Hepatocyte (in vitro differentiated cells): ENCODE data around the gene MX2. TPM values are rescaled to one million over a fixed set of nuclear protein-coding genes. Genes with fewer than 3 reads are reported as not detected.
"Not testable (repeated sequence)": the region's sequence is repeated elsewhere in the genome, so short reads cannot be mapped to it uniquely, and the experiment has no call there.

Experiments
- DNase-seq: peaks from one replicate; pipeline ENCODE4 v3.0.0-alpha.2; 2016; ENCODE audit warnings: low spot score
- H2AFZ ChIP-seq: fragments of 200-600 bp; sonication (generic); 2 replicates; pipeline ENCODE4 v1.6.0; 2016; ENCODE audit warnings: antibody characterized with exemption, mild to moderate bottlenecking
- H3K27ac ChIP-seq: fragments of 200-600 bp; sonication (generic); 2 replicates; pipeline ENCODE4 v1.5.1; 2016; ENCODE audit warnings: mild to moderate bottlenecking
- H3K27me3 ChIP-seq: fragments of 200-600 bp; sonication (generic); 2 replicates; pipeline ENCODE4 v1.6.1; 2016
- H3K36me3 ChIP-seq: fragments of 200-600 bp; sonication (generic); replicated peaks from 2 replicates; pipeline ENCODE4 v1.5.1; 2016; ENCODE audit warnings: low read depth; ENCODE audit not compliant: insufficient read depth
- H3K4me1 ChIP-seq: fragments of 200-600 bp; sonication (generic); 2 replicates; pipeline ENCODE4 v1.5.1; 2016; ENCODE audit warnings: mild to moderate bottlenecking, moderate library complexity; ENCODE audit not compliant: insufficient read depth
- H3K4me2 ChIP-seq: fragments of 200-600 bp; sonication (generic); 2 replicates; pipeline ENCODE4 v1.6.0; 2016
- H3K4me3 ChIP-seq: fragments of 200-600 bp; sonication (generic); 2 replicates; pipeline ENCODE4 v1.5.1; 2016; ENCODE audit warnings: mild to moderate bottlenecking
- H3K79me2 ChIP-seq: fragments of 200-600 bp; sonication (generic); 2 replicates; pipeline ENCODE4 v1.6.0; 2017; ENCODE audit warnings: mild to moderate bottlenecking
- H3K9me2 ChIP-seq: fragments of 200-600 bp; sonication (generic); replicated peaks from 2 replicates; pipeline ENCODE4 v1.6.0; 2017; ENCODE audit warnings: mild to moderate bottlenecking; ENCODE audit not compliant: insufficient read depth
- H3K9me3 ChIP-seq: fragments of 200-600 bp; sonication (generic); 2 replicates; pipeline ENCODE4 v1.5.1; 2016; ENCODE audit warnings: low read depth, mild to moderate bottlenecking
- H4K20me1 ChIP-seq: fragments of 200-600 bp; sonication (generic); 2 replicates; pipeline ENCODE4 v1.6.0; 2016; ENCODE audit warnings: mild to moderate bottlenecking; ENCODE audit not compliant: insufficient read depth, poor library complexity, severe bottlenecking
- EZH2 ChIP-seq: fragments of 200-600 bp; sonication (generic); IDR thresholded peaks from 2 replicates; pipeline ENCODE4 v1.6.1; 2016; ENCODE audit warnings: antibody characterized with exemption, mild to moderate bottlenecking, borderline replicate concordance
- EZH2phosphoT487 ChIP-seq: fragments of 200-600 bp; sonication (generic); IDR thresholded peaks from one replicate; pipeline ENCODE4 v1.6.1; 2018; ENCODE audit warnings: antibody characterized with exemption, mild to moderate bottlenecking, low read depth, moderate library complexity; ENCODE audit not compliant: unreplicated experiment, severe bottlenecking
- WGBS: methylation state at CpG from one replicate; pipeline ENCODE4 v1.1.6; 2016; ENCODE audit warnings: low lambda C conversion rate; ENCODE audit errors: missing lambda C conversion rate; 5-methylcytosine and 5-hydroxymethylcytosine counted together
- polyA plus RNA-seq: library from polyadenylated mRNA; unstranded; fragments of >200 nt; fragmentation: Nextera tagmentation; extraction: Ambion mirVana; gene quantifications from 2 replicates; pipeline ENCODE4 v1.2.1, GENCODE V29; 2016
- total RNA-seq: library from RNA; depleted of rRNA; stranded (reverse); fragments of >200 nt; gene quantifications from 2 replicates; pipeline ENCODE4 v1.2.3, GENCODE V29; 2014
- TF ChIP-seq, protein P1 (sequence below): fragments of 200-600 bp; sonication (generic); IDR thresholded peaks from 2 replicates; pipeline ENCODE4 v1.5.1; 2016; ENCODE audit warnings: antibody characterized with exemption, mild to moderate bottlenecking; ENCODE audit not compliant: poor library complexity

Gene MX2
- total and polyA plus RNA-seq, 2 experiments from 2014 or later, result 1.1 to 2.6 TPM

GRCh38 chr21:41357546-41357945 lies 4.3 kb upstream of the MX2 start:
- TF ChIP-seq, protein P1, sequence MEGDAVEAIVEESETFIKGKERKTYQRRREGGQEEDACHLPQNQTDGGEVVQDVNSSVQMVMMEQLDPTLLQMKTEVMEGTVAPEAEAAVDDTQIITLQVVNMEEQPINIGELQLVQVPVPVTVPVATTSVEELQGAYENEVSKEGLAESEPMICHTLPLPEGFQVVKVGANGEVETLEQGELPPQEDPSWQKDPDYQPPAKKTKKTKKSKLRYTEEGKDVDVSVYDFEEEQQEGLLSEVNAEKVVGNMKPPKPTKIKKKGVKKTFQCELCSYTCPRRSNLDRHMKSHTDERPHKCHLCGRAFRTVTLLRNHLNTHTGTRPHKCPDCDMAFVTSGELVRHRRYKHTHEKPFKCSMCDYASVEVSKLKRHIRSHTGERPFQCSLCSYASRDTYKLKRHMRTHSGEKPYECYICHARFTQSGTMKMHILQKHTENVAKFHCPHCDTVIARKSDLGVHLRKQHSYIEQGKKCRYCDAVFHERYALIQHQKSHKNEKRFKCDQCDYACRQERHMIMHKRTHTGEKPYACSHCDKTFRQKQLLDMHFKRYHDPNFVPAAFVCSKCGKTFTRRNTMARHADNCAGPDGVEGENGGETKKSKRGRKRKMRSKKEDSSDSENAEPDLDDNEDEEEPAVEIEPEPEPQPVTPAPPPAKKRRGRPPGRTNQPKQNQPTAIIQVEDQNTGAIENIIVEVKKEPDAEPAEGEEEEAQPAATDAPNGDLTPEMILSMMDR, result no peak
- TF ChIP-seq EZH2, result no peak
- no peak for TF ChIP-seq EZH2phosphoT487
- 70% methylated on average over 8 of the region's 8 CpGs for WGBS
- DNase-seq, result no peak

DNA sequence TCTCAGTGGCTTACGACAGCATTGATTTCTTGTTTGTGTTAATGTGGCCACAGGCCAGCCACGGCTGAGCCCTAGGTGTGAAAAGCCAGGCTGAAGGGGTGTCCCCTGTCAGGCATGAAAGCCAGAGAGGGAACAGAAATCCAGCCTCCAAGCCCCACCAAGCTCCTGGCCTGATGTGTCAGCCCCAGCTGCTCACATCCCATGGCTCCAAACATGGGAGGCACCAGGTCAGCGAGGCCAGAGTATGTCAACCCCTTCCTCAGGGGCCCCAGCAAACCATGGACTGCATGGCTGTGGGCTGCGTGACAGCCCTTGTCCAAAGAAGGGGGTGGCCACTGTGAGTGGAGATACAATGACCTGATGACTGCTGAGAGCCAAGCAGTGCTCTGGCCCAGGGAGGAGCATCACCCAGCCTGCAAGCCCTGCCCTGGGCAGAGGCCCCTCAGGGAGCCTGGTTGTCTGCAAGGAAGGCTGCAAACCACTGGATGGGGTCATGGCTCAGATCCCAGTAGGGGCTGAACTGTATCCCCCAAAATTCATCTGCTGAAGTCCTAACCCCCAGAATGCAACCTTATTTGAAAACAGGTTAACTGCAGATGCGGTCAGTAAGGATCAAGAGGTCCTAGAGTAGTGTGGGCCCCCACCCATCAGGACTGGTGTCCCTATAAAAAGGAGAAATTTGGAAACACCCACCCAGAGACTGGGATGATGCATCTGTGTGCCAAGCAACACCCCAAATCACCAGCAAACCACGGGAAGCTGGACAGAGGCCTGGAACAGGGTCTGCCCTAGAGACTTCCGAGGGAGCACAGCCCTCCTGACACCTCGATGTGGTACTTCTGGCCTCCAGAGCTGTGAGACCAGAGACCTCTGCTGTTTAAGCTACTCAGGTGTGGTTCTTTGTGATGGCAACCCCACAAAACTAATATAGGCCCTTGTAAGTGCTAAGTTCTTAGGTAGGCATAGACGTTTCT lies 3.3 kb upstream of the MX2 start:
- no peak for DNase-seq
- no peak for TF ChIP-seq EZH2phosphoT487
- TF ChIP-seq, protein P1, result no peak
- no peak for TF ChIP-seq EZH2
- peaks cover 3% of the 10 kb centered on the region for H3K4me1 ChIP-seq
- no peaks in the 10 kb centered on the region for H3K9me3 ChIP-seq
- no peak overlapping the region for H3K27ac ChIP-seq
- no peaks in the 10 kb centered on the region for H3K36me3 ChIP-seq
- H3K79me2 ChIP-seq, result no peaks in the 10 kb centered on the region
- 92% methylated on average over 9 of the region's 9 CpGs for WGBS
- H2AFZ ChIP-seq, result no peak overlapping the region
- no peak overlapping the region for H3K4me2 ChIP-seq
- no peaks in the 10 kb centered on the region for H3K27me3 ChIP-seq
- H3K9me2 ChIP-seq, result no peaks in the 10 kb centered on the region
- H4K20me1 ChIP-seq, result no peaks in the 10 kb centered on the region
- no peak overlapping the region for H3K4me3 ChIP-seq

More at GRCh38 chr21:41357546-41357945, 4.3 kb upstream of the MX2 start:
- H3K4me1 ChIP-seq, result peaks cover 3% of the 10 kb centered on the region
- no peaks in the 10 kb centered on the region for H3K27me3 ChIP-seq
- no peaks in the 10 kb centered on the region for H4K20me1 ChIP-seq
- no peak overlapping the region for H2AFZ ChIP-seq
- H3K9me3 ChIP-seq, result no peaks in the 10 kb centered on the region
- no peaks in the 10 kb centered on the region for H3K79me2 ChIP-seq
- H3K4me2 ChIP-seq, result no peak overlapping the region
- H3K4me3 ChIP-seq, result no peak overlapping the region
- no peaks in the 10 kb centered on the region for H3K36me3 ChIP-seq
- H3K27ac ChIP-seq, result no peak overlapping the region
- no peaks in the 10 kb centered on the region for H3K9me2 ChIP-seq

- Histone ChIP-seq H2AFZ (no peak overlapping the region), H3K9me3 (no peaks in the 10 kb centered on the region), H3K4me2 (no peak overlapping the region), H3K4me1 (peaks cover 3% of the 10 kb centered on the region), H3K4me3 (no peak overlapping the region), H4K20me1 (no peaks in the 10 kb centered on the region), H3K9me2 (no peaks in the 10 kb centered on the region), H3K27ac (no peak overlapping the region), H3K79me2 (no peaks in the 10 kb centered on the region), H3K27me3 (no peaks in the 10 kb centered on the region), H3K36me3 (no peaks in the 10 kb centered on the region)
- DNase-seq, result no peak
- TF ChIP-seq, protein P1, result no peak
- no peak for TF ChIP-seq EZH2
- no peak for TF ChIP-seq EZH2phosphoT487
- 88% methylated on average over 12 of the region's 12 CpGs for WGBS
These were observed 2.5 kb upstream of the MX2 start for GRCh38 chr21:41359286-41359685.

DNA sequence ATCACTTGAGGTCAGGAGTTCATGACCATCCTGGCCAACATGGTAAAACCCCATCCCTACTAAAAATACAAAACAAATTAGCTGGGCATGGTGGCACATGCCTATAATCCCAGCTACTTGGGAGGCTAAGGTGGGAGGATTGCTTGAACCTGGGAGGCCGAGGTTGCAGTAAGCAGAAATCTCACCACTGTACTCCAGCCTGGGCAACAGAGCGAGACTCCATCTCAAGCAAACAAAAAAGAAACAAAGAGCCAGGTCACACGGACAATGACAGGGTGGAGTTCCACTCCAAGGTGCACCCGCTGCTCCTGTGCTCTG lies 2.1 kb upstream of the MX2 start:
- not testable (repeated sequence) for H3K4me2 ChIP-seq, H3K4me1 ChIP-seq, H3K27ac ChIP-seq, H3K4me3 ChIP-seq, H3K9me2 ChIP-seq, DNase-seq, H3K79me2 ChIP-seq, H3K9me3 ChIP-seq, H3K27me3 ChIP-seq, H2AFZ ChIP-seq, H4K20me1 ChIP-seq, H3K36me3 ChIP-seq
- WGBS, result 74% methylated on average over 4 of the region's 4 CpGs
